GM12878 (cell line): ENCODE results near the gene GRM3. TPM values are rescaled to one million over a fixed set of nuclear protein-coding genes. Genes with fewer than 3 reads are reported as not detected.

Experiments used
- ATAC-seq: fragments of 200-7000 bp; cut with Tn5 transposase; 3 replicates; pipeline ENCODE4 v1.9.1; 2020; ENCODE audit warnings: mild to moderate bottlenecking, moderate library complexity
- BruUV-seq: library from RNA; stranded (reverse); fragments of 400-500 nt; replicated peaks from 2 replicates; lab custom pipeline; 2021; lab: Mats Ljungman, UMichigan
- CTCF ChIA-PET: fragments of 300-600 bp; sonication (Branson Sonifier 250); formaldehyde crosslinking; extraction: SDS; loops from one replicate; lab custom pipeline; 2021; ENCODE audit warnings: inconsistent platforms; lab: Yijun Ruan, JAX
- POLR2A ChIA-PET: fragments of 350-600 bp; formaldehyde crosslinking; extraction: SDS; loops from one replicate; lab custom pipeline; 2021; ENCODE audit warnings: inconsistent platforms; lab: Charles Lee
- RAD21 ChIA-PET: fragments of 300-600 bp; sonication (Branson Sonifier 250); formaldehyde crosslinking; loops from one replicate; lab custom pipeline; 2023; ENCODE audit warnings: antibody characterized with exemption; ENCODE audit not compliant: unreplicated experiment; lab: Charles Lee
- SMC1A ChIA-PET: fragments of 300-600 bp; sonication (Branson Sonifier 250); formaldehyde crosslinking; loops from one replicate; lab custom pipeline; 2023; ENCODE audit not compliant: unreplicated experiment, uncharacterized antibody; lab: Charles Lee
- DNase-seq: peaks from one replicate; pipeline ENCODE4 v3.0.0-alpha.2; 2011; ENCODE audit warnings: low read depth, low spot score
- FAIRE-seq: peaks from 3 replicates; lab custom pipeline; 2011; peaks lifted over from hg19 to GRCh38; lab: Jason Lieb, UNC
- H2AFZ ChIP-seq: 2 replicates; pipeline ENCODE4 v1.6.0; 2011; ENCODE audit warnings: low read depth, low read length, control low read depth; ENCODE audit not compliant: control insufficient read depth
- H3K27ac ChIP-seq: 2 replicates; pipeline ENCODE4 v1.5.1; 2011; ENCODE audit warnings: control low read depth; ENCODE audit not compliant: control insufficient read depth, insufficient read depth
- H3K27me3 ChIP-seq, 2 experiments: replicated peaks in 1 of 2; 2 replicates each; pipeline versions ENCODE4 v1.6.0 to v1.6.1; 2011; ENCODE audit warnings: low read length in 1 of 2; ENCODE audit not compliant: control insufficient read depth in 2 of 2, insufficient read depth in 2 of 2
- H3K36me3 ChIP-seq, 2 experiments: 2 replicates each; pipeline ENCODE4 v1.5.1; 2011; ENCODE audit warnings: low read length in 1 of 2; ENCODE audit not compliant: control insufficient read depth in 2 of 2, insufficient read depth in 2 of 2
- H3K4me1 ChIP-seq: 2 replicates; pipeline ENCODE4 v1.6.1; 2011; ENCODE audit warnings: mild to moderate bottlenecking, low read length, moderate library complexity, mixed read lengths; ENCODE audit not compliant: control insufficient read depth, insufficient read depth
- H3K4me2 ChIP-seq: 2 replicates; pipeline ENCODE4 v1.6.0; 2011; ENCODE audit warnings: control low read depth; ENCODE audit not compliant: control insufficient read depth, insufficient read depth
- H3K4me3 ChIP-seq: fragments of 200-600 bp; sonication (generic); 2 replicates; pipeline ENCODE4 v1.5.1; 2016
- H3K79me2 ChIP-seq: 2 replicates; pipeline ENCODE4 v1.6.0; 2011; ENCODE audit warnings: low read length; ENCODE audit not compliant: control insufficient read depth, insufficient read depth
- H3K9ac ChIP-seq: 2 replicates; pipeline ENCODE4 v1.8.0; 2011; ENCODE audit warnings: low read length, control low read depth, mixed read lengths; ENCODE audit not compliant: control insufficient read depth, insufficient read depth
- H3K9me3 ChIP-seq: replicated peaks from 3 replicates; pipeline ENCODE4 v1.5.1; 2011; ENCODE audit warnings: mild to moderate bottlenecking, low read length; ENCODE audit not compliant: control insufficient read depth, insufficient read depth
- H4K20me1 ChIP-seq: 2 replicates; pipeline ENCODE4 v1.6.0; 2011; ENCODE audit not compliant: control insufficient read depth, insufficient read depth
- CEBPZ ChIP-seq: fragments of 150-350 bp; IDR thresholded peaks from 2 replicates; pipeline ENCODE4 v1.6.1; 2016; ENCODE audit warnings: low read depth, low read length
- HCFC1 ChIP-seq: fragments of 150-350 bp; IDR thresholded peaks from 2 replicates; pipeline ENCODE4 v1.6.1; 2014; ENCODE audit warnings: low read length
- IKZF1 ChIP-seq: fragments of 450-650 bp; conservative IDR thresholded peaks from 2 replicates; pipeline ENCODE4 v1.6.1; 2017; ENCODE audit warnings: antibody characterized with exemption, mild to moderate bottlenecking
- IRF4 ChIP-seq: IDR thresholded peaks from 2 replicates; pipeline ENCODE4 v1.6.1; 2011; ENCODE audit warnings: low read depth, low read length
- NFYB ChIP-seq: IDR thresholded peaks from 2 replicates; pipeline ENCODE4 v1.6.1; 2011; ENCODE audit warnings: low read depth, mild to moderate bottlenecking, low read length, improper control_type of control experiment, moderate library complexity; ENCODE audit not compliant: insufficient read depth
- STAT3 ChIP-seq: IDR thresholded peaks from 2 replicates; pipeline ENCODE4 v1.6.1; 2011; ENCODE audit warnings: low read depth, low read length, improper control_type of control experiment
- in situ Hi-C: fragments of 300-500 bp; cut with MboI; formaldehyde crosslinking; loops from 9 replicates; pipeline ENCODE4 v1.14.3; 2018; ENCODE audit warnings: mixed read lengths
- intact Hi-C: fragments of 100-400 bp; cut with micrococcal nuclease; formaldehyde crosslinking; loops from one replicate; pipeline ENCODE4 v1.14.2; 2022; ENCODE audit not compliant: unreplicated experiment
- polyA plus RNA-seq, 11 experiments: library from polyadenylated mRNA; depleted of rRNA in 4 of 11; unstranded in 6 of 11; stranded (reverse) in 5 of 11; fragments of >200 nt; fragmentation: Nextera tagmentation in 4 of 11; fragmentation: Illumina TruSeq in 1 of 11; extraction: Ambion mirVana in 4 of 11; extraction: Trizol in 1 of 11; gene quantifications; 1 replicate in 1 of 11; 2 replicates in 10 of 11; pipeline versions ENCODE4 v1.2.1 to v1.2.3, GENCODE V29; 2011 to 2016; ENCODE audit warnings: inconsistent platforms in 2 of 11, missing spikeins in 2 of 11, low read depth in 1 of 11
- total RNA-seq, 4 experiments: library from RNA; depleted of rRNA in 3 of 4; stranded (reverse); fragments of >200 nt in 3 of 4; fragmentation: Illumina TruSeq in 1 of 4; extraction: Trizol in 1 of 4; gene quantifications; 2 replicates each; pipeline versions ENCODE4 v1.2.1 to v1.2.3, GENCODE V29; 2013 to 2021

Gene GRM3
- total and polyA plus RNA-seq, 10 of the 15 experiments (the other 5 are each of a cell fraction or from before 2014, with no cell fraction given) = 0.03 to 0.49 (median 0.15) TPM; not detected in 1

DNA sequence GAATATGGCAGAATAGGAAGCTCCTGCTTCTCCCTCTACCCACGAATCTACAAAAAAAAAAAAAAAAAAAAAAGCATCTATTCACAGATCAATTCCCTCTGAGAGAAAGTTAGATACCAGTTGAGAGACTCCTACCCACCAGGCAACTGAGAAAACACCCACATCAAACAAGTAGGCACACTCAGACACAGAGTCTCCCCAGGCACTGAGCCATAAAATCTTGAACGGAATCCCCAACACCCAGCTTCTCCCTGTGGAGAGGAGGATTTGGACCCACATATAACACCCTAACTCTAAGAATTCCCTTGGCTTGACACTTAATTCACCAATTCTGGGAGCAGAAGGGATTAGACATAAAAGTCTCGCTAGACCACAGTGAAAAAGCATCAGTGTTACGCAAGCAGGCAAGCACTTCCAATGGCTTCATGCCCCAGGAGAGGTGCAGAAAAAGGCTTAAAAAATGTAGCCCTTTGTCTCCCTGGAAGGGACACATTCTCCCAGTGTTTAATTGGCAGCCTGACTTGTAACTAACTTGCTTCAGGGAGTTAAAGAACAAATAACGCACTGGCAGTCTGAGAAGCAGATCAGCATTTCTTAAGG lies 223.6 kb downstream of the GRM3 start (continued):
- TF ChIP-seq HCFC1 (no peak), IRF4 (no peak)

DNA sequence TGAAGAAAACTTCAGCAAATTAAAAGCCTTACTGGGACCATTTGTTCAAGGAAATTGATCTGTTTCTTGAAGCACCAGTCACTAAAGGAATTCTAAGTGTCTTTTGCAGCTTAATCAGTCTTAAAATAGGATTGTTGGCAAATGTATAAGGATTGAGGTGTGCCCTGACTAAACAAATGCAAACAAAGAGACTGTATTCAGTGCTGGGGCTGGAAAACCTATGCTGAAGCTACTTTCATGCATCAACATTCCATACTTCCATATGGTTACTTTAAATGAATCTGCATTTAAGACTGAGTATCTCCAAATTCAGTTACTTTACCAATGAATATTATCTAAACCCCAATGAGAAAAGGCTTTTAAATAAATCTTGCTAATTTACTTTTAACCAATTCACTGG lies 232.4 kb downstream of the GRM3 start:
- Histone ChIP-seq H3K27ac (no peak overlapping the region), H3K9me3 (no peaks in the 10 kb centered on the region), H3K4me2 (no peak overlapping the region), H3K27me3 (no peaks in the 10 kb centered on the region), H4K20me1 (no peaks in the 10 kb centered on the region), H3K79me2 (no peaks in the 10 kb centered on the region), H3K9ac (no peak overlapping the region), H3K4me1 (no peaks in the 10 kb centered on the region), H3K36me3 (no peaks in the 10 kb centered on the region), H2AFZ (no peak overlapping the region), H3K4me3 (no peak overlapping the region)
- ChIA-PET CTCF (no interaction called here), SMC1A (no interaction called here), POLR2A (no interaction called here), RAD21 (no interaction called here)
- BruUV-seq = no TSS peak
- FAIRE-seq (no peak), DNase-seq (no peak), ATAC-seq (no peak)
- intact Hi-C loops = no loop called here
- TF ChIP-seq STAT3 (no peak), IRF4 (no peak), NFYB (no peak), IKZF1 (no peak), CEBPZ (no peak)
- in situ Hi-C loops = no loop called here
